Measurements from ENCODE around the gene HCN4.

Gene HCN4

DNA sequence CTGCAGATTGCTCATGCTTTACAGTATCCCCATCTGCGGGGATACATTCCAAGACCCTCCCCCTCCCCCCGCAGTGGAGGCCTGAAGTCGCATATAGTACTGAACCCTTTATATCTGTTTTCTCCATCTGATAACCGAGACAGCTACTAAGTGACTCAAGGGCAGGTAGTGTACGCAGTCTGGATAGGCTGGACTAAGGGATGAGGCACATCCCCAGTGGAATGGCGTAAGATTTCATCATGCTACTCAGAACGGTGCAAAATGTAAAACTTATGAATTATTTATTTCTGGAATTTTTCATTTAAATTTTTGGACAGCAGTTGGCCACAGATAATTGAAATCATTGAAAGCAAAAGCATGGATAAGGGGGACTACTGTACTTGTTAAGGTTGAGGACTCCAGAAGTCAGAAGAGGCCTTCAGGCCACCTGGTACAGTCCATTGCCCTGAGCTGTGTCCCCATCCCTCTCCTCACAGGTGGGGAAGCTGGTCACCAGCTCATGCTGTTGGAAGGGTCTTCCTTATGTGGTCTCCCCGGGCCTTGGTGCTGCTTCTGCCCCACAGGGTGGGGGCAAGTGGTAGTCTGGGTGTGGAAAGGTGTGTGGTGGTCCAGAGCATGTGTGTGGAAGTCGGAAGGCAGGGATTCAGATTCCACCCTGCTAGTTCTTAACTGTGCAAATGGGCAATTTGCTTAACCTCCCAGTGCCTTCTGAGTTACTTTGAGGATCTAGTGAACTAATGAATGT lies 72.0 kb downstream of the HCN4 start:
- Mint-ChIP-seq H3K4me3 (no peak overlapping the region), H3K4me1 (ENCODE audit: low read depth) (no peaks in the 10 kb centered on the region), H3K9me3 (no peaks in the 10 kb centered on the region), H3K27me3 (ENCODE audit: low read depth) (no peaks in the 10 kb centered on the region), H3K27ac (no peak overlapping the region), H3K36me3 (ENCODE audit: low read depth) (no peaks in the 10 kb centered on the region)
- DNase-seq (ENCODE audit: low spot score) = no peak

DNA sequence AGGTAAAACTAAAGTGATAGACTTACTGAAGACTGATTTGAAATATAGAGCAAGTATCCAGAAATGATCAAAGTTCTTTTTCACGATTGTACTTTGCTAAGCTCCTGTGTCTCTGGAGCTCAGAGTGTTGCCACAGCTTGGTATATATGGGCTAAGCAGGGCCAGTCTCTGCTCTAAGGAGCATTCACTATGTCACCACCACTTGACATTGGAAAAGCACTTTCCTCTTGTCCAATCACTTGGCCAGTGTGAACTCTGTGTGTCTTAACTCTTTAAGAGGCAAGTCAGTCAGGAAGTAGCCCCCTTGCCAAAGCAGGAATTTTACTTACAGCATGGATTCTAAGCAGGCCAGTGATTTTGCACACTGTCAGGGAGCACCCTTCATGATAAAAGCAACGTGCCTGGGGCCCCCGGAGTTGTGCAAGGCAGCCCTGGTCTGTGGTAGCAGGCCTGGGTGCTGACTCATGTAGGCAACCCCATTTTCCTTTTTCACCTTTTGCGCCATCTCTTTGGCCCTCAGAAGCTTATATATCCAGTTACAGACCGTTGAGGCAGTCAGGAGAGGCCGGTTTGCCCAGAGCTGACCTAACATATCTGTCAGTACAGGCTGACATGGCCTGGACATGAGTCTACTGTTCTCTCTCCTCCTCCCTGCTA lies 73.0 kb downstream of the HCN4 start:
- H3K27me3 Mint-ChIP-seq (ENCODE audit: low read depth) = no peaks in the 10 kb centered on the region
- DNase-seq (ENCODE audit: low spot score) = no peak
- H3K4me1 Mint-ChIP-seq (ENCODE audit: low read depth) = no peaks in the 10 kb centered on the region
- H3K9me3 Mint-ChIP-seq = no peaks in the 10 kb centered on the region
- no peaks in the 10 kb centered on the region for H3K36me3 Mint-ChIP-seq (ENCODE audit: low read depth)
- H3K4me3 Mint-ChIP-seq = no peak overlapping the region
- H3K27ac Mint-ChIP-seq = no peak overlapping the region

DNA sequence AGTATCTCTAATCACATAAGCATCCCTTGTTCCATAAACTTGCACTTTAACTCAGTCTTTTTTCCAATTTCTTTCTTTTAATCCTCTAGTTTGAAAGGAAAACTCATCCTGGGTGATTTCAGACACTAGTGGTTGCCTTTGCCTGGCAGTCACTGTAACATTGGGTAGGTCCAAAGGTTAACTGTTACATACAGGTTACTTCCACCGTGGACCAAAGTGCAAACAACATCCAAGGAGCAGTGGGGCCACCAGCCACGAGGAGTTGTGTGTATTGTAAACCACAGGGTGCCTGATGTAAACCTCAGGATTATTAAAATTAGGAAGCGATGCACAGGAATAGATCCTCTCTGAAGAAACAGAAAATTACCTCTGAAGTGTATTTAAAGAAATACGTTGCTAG lies 75.0 kb downstream of the HCN4 start:
- H3K4me1 Mint-ChIP-seq (ENCODE audit: low read depth) = no peaks in the 10 kb centered on the region
- no peak for DNase-seq (ENCODE audit: low spot score)
- H3K27ac Mint-ChIP-seq = no peak overlapping the region
- H3K9me3 Mint-ChIP-seq = no peaks in the 10 kb centered on the region
- no peak overlapping the region for H3K4me3 Mint-ChIP-seq
- H3K36me3 Mint-ChIP-seq (ENCODE audit: low read depth) = no peaks in the 10 kb centered on the region
- H3K27me3 Mint-ChIP-seq (ENCODE audit: low read depth) = no peaks in the 10 kb centered on the region

DNA sequence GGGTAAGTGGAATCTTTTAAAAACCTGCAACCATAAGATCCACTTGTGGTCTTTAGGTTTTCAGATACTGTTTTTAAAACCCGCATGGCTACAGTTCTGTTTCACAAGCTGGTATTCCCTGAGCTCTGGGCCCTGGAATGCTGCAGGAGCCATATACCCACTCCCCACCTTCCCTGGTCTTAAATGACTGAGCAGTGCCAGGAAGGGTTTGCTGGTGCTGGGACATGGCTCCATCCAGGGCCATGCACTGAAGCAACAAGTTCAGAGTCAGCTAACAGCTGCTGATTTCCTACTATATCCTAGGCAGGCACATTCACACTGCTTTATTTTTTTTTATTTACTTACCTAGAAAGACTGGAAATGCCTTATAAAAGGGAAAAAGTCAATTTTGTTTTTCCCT lies 77.3 kb downstream of the HCN4 start:
- H3K27me3 Mint-ChIP-seq (ENCODE audit: low read depth) = no peaks in the 10 kb centered on the region
- no peak for DNase-seq (ENCODE audit: low spot score)
- no peak overlapping the region for H3K4me3 Mint-ChIP-seq
- H3K36me3 Mint-ChIP-seq (ENCODE audit: low read depth) = no peaks in the 10 kb centered on the region
- H3K4me1 Mint-ChIP-seq (ENCODE audit: low read depth) = peaks cover 6% of the 10 kb centered on the region
- no peaks in the 10 kb centered on the region for H3K9me3 Mint-ChIP-seq
- H3K27ac Mint-ChIP-seq = no peak overlapping the region

DNA sequence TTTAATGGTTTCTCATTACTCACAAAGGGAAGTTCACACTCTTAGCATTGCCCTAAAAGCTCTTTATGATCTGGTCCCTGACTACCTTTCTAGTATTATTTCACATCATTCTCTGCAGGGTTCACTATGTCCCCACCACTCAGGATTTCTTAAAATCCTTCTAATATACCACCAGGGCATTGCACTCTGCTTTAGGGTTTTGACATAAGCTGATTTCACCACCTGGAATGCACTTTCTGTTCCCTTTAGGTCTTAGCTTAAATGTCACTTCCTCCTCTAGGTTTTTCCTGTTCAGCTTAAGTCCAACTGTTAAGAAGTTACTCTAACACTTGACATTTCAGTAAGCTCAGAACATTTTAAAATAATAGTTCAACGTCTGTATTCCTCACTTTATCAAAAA lies 81.7 kb downstream of the HCN4 start:
- no peak for DNase-seq (ENCODE audit: low spot score)
- H3K4me3 Mint-ChIP-seq = no peak overlapping the region
- no peaks in the 10 kb centered on the region for H3K27me3 Mint-ChIP-seq (ENCODE audit: low read depth)
- peaks cover 16% of the 10 kb centered on the region for H3K4me1 Mint-ChIP-seq (ENCODE audit: low read depth)
- no peaks in the 10 kb centered on the region for H3K9me3 Mint-ChIP-seq
- no peak overlapping the region for H3K27ac Mint-ChIP-seq
- no peaks in the 10 kb centered on the region for H3K36me3 Mint-ChIP-seq (ENCODE audit: low read depth)

DNA sequence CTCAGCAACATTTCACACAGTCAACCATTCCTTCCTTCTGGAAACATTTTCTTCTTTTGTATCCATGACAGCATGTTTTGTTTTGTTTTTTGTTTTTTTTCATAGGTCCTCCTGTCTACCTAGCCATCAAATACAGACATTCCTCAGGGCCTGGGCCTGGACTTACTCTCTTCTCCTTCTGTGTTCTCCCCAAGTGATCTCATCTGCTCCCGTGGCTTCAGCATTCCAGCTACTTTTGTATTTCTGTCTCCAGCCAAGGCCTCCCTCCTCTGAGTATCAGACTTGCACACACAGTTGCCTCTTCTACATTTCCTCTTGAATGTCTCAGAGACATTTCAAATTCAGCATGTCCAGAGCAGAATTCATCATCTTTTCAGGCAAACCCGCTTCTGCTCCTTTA lies 82.4 kb downstream of the HCN4 start:
- no peak overlapping the region for H3K27ac Mint-ChIP-seq
- no peak for DNase-seq (ENCODE audit: low spot score)
- no peaks in the 10 kb centered on the region for H3K9me3 Mint-ChIP-seq
- no peaks in the 10 kb centered on the region for H3K36me3 Mint-ChIP-seq (ENCODE audit: low read depth)
- no peaks in the 10 kb centered on the region for H3K27me3 Mint-ChIP-seq (ENCODE audit: low read depth)
- H3K4me1 Mint-ChIP-seq (ENCODE audit: low read depth) = peaks cover 16% of the 10 kb centered on the region
- H3K4me3 Mint-ChIP-seq = no peak overlapping the region

DNA sequence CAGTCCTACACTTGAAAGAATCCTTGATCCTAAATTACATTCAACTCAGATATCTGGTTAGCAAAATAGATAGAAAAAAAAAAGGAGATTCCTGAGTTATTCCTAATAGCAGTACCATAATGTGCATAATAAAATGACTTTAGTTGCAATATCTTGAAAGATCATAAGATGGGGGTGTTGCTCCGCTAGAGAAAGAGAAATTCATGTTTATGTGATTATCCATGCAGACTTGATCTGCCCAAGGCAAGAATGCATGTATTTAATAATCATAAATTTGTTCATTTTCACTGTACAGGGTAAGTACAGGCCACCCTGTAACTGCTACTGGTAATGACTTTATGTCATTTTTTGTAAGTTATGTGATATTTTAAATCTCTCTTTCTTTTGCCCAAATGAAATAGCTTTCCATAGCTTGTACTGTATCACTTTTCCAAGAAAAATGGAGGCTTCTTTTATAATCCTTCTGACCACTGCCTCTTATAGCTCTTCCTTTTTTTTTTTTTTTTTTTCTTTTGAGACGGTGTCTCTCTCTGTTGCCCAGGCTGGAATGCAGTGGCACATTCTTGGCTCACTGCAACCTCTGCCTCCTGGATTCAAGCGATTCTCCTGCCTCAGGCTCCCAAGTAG lies 84.6 kb downstream of the HCN4 start:
- Mint-ChIP-seq H3K9me3 (no peaks in the 10 kb centered on the region), H3K36me3 (ENCODE audit: low read depth) (no peaks in the 10 kb centered on the region), H3K27ac (no peak overlapping the region), H3K4me1 (ENCODE audit: low read depth) (peaks cover 16% of the 10 kb centered on the region), H3K27me3 (ENCODE audit: low read depth) (no peaks in the 10 kb centered on the region), H3K4me3 (no peak overlapping the region)
- no peak for DNase-seq (ENCODE audit: low spot score)

DNA sequence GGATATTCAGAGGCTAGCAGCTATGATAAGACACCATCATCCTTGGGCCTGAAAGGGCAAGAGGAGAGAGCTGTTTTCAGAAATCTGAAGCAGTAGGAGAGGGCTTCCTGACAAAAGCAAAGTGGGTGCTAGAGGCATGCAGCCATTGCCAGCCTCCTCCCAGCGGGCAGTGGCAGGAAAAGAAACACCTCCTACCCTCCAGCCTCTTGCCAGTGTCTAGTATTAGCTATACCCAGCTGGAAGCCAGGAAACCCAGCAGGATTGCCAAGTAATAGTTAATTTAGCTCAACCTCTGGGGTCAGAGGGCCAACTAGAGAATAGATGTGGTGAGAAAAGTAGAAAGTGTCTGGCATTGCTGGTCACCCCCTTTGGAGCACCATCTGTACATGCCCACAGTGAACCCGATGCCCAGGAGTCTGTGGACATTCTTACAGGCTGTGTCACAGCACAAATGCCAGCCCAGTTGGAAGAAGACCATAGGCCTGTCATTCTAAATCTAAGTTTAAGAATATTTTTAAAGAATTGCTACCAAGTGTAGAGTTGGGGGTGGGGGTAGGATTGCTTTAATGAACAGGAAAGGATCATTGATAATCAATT lies 85.3 kb downstream of the HCN4 start:
- Mint-ChIP-seq H3K4me3 (no peak overlapping the region), H3K36me3 (ENCODE audit: low read depth) (no peaks in the 10 kb centered on the region), H3K4me1 (ENCODE audit: low read depth) (peaks cover 16% of the 10 kb centered on the region), H3K27ac (no peak overlapping the region), H3K9me3 (no peaks in the 10 kb centered on the region), H3K27me3 (ENCODE audit: low read depth) (no peaks in the 10 kb centered on the region)
- DNase-seq (ENCODE audit: low spot score) = no peak

DNA sequence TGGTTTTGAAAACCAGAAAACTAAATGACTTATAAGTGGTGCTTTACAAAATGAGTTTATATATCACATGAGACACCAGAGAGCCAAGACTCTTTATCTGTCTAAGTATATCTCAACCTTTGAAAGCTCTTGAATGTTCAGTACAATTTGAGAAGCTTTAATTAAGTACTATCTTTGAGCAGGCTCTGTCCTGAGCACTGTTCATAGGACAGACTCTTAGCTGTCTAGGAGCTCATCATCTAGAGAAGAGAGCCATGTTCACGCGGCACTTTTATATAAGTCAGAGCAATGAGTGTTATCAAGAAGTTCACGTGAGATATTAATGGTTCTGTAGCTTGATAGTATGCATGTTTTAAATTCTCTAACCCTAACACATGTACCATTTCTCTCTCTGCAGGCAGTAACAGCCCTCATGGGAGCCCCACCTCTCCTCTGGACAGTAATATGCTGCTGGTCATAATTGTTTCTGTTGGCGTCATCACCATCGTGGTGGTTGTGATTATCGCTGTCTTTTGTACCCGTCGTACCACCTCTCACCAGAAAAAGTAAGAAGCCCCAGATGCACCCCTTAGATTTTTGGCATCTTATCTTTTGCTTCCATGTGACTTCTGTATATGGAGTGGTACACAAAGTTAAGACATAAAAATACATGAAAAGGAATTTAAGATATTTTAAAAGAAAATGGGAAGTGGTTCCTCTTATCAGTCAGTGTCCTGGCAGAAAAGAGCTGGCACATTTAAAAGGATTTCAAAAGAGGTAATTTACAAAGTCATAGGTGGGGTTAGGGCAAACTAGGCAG lies 86.0 kb downstream of the HCN4 start:
- Mint-ChIP-seq H3K9me3 (no peaks in the 10 kb centered on the region), H3K27me3 (ENCODE audit: low read depth) (no peaks in the 10 kb centered on the region), H3K4me1 (ENCODE audit: low read depth) (peaks cover 16% of the 10 kb centered on the region), H3K36me3 (ENCODE audit: low read depth) (no peaks in the 10 kb centered on the region), H3K4me3 (no peak overlapping the region), H3K27ac (no peak overlapping the region)
- no peak for DNase-seq (ENCODE audit: low spot score)

DNA sequence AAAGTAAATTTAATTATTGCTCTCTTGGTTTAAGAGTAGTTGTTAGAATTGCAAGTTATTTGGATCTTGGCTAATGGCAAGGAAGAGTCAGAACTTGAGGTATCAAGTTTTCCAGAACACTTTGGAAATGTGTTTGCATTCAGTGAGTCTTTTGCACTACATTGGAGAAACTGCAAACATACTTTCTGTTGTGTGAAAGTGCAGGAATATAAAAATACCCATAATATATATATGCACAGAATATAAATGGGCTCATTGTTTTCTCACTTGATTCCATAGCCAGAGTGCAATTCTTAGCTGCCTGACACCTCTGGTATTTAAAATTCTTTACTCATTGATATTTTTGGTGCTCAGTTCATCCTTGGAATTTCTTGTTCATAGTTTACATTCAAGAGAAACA lies 92.9 kb downstream of the HCN4 start:
- H3K4me1 Mint-ChIP-seq (ENCODE audit: low read depth) = peaks cover 3% of the 10 kb centered on the region
- no peak overlapping the region for H3K4me3 Mint-ChIP-seq
- H3K27me3 Mint-ChIP-seq (ENCODE audit: low read depth) = no peaks in the 10 kb centered on the region
- no peaks in the 10 kb centered on the region for H3K9me3 Mint-ChIP-seq
- DNase-seq (ENCODE audit: low spot score) = no peak
- H3K36me3 Mint-ChIP-seq (ENCODE audit: low read depth) = no peaks in the 10 kb centered on the region
- H3K27ac Mint-ChIP-seq = no peak overlapping the region

DNA sequence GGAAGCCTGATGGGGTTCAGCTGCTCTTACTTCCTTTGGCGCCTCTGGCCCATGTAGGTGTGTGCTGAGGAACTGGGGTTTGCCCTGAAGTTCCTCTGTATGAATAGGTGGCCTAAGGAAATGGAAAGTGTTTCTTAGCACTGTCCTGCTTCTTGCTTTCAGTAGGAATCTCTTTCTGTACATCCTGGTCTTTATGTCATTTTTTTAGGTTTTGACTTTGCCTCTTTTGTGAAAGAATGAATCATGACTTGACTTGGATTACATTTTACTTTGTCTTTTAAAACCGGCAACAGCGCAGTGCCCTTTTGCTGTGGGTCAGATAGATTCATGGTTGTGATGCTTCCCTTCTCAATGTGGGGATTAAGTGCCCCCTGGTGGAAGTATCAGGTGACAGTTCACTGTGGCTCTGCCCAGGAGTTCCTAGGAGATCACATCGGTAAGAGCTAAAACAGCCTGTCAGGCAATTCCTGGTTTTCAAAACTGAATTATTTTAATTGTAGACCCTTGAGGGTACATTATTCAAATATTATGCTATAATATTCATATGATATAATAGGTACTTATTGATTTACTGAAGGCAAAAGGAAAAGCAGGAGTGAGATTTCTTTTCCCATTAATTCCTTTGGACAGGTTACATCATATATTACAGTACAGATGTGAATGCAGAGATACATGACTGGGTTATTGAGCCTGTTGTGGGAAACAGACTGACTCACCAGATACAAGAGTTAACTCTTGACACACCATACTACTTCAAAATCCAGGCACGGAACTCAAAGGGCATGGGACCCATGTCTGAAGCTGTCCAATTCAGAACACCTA lies 95.4 kb downstream of the HCN4 start:
- peak; percentile 34 for DNase-seq (ENCODE audit: low spot score)
- Mint-ChIP-seq H3K27me3 (ENCODE audit: low read depth) (no peaks in the 10 kb centered on the region), H3K36me3 (ENCODE audit: low read depth) (no peaks in the 10 kb centered on the region), H3K4me3 (no peak overlapping the region), H3K4me1 (ENCODE audit: low read depth) (peaks cover 3% of the 10 kb centered on the region), H3K27ac (no peak overlapping the region), H3K9me3 (no peaks in the 10 kb centered on the region)

DNA sequence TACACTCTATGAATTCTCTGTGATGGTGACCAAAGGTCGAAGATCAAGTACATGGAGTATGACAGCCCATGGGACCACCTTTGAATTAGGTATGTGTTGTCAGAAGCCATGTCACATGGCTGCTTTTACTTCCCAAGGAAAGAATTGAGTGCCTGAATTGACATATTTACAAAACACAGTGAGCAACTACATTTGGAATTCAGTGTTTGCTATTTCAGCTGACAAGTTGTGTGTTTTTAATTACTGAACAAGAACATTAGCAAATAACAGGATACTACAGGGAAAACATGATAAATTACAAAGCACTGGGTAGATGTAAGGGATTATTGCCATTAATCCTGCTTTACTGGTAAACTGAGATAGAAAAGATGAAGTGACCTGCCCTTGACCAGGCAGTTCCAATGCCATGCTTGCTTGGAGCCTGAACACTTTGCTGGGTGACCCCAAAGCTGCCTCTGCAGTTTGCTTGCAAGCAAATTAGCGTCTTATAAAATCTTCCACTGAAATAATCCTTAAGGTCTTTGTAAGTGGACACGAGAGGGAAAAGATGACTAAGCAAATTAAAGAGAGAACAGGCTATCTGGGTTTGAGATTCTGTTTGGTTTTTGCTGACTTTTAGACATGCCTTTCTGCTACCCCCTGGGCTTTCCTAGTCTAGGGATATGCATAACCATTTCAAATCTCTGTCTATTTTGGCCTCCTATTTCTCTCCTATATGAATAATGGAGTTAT lies 98.2 kb downstream of the HCN4 start:
- no peak for DNase-seq (ENCODE audit: low spot score)
- peaks cover 3% of the 10 kb centered on the region for H3K4me1 Mint-ChIP-seq (ENCODE audit: low read depth)
- H3K4me3 Mint-ChIP-seq = no peak overlapping the region
- no peaks in the 10 kb centered on the region for H3K27me3 Mint-ChIP-seq (ENCODE audit: low read depth)
- no peaks in the 10 kb centered on the region for H3K36me3 Mint-ChIP-seq (ENCODE audit: low read depth)
- H3K27ac Mint-ChIP-seq = no peak overlapping the region
- H3K9me3 Mint-ChIP-seq = no peaks in the 10 kb centered on the region

Measured in T-helper 2 cell treated with Interferon-gamma antibody and Interleukin-4, amounts not matched to agents 5 μg/mL and 100 μg/mL, for 36 hours (primary cell).